HepG2 (cell line): Measurements from ENCODE around the gene PAPPA. TPM values are rescaled to one million over a fixed set of nuclear protein-coding genes. Genes with fewer than 3 reads are reported as not detected.

Source experiments
- ATAC-seq: fragments of 200-7000 bp; cut with Tn5 transposase; 3 replicates; pipeline ENCODE4 v1.9.1; 2020; ENCODE audit warnings: mild to moderate bottlenecking, moderate library complexity
- BruUV-seq: library from RNA; stranded (reverse); fragments of 400-500 nt; replicated peaks from 2 replicates; lab custom pipeline; 2021; lab: Mats Ljungman, UMichigan
- CTCF ChIA-PET: fragments of 300-600 bp; formaldehyde crosslinking; extraction: SDS; loops from one replicate; lab custom pipeline; 2021; ENCODE audit warnings: low total read pairs, inconsistent platforms, low intra/inter-chr PET ratio; lab: Yijun Ruan, JAX
- POLR2A ChIA-PET: fragments of 350-600 bp; sonication (Branson Sonifier 250); formaldehyde crosslinking; loops from one replicate; lab custom pipeline; 2020; ENCODE audit warnings: antibody characterized with exemption, inconsistent platforms; lab: Yijun Ruan, JAX
- DNase-seq: peaks from one replicate; pipeline ENCODE4 v3.0.0-alpha.2; 2015; ENCODE audit warnings: low spot score
- FAIRE-seq: peaks from 3 replicates; lab custom pipeline; 2011; peaks lifted over from hg19 to GRCh38; lab: Jason Lieb, UNC
- H2AFZ ChIP-seq: one replicate; pipeline ENCODE4 v1.6.1; 2011; ENCODE audit warnings: low read length, inconsistent platforms
- H3K27ac ChIP-seq: fragments of 300-600 bp; 3 replicates; pipeline ENCODE4 v1.8.0; 2011; ENCODE audit warnings: mixed run types, mild to moderate bottlenecking, mixed read lengths, low read length, inconsistent platforms; ENCODE audit not compliant: insufficient read depth; ENCODE audit errors: extremely low read length
- H3K27me3 ChIP-seq, 2 experiments: fragments of 200-600 bp in 1 of 2; 2 replicates in 1 of 2; 3 replicates in 1 of 2; pipeline versions ENCODE4 v1.6.0 to v1.8.0; 2011; ENCODE audit warnings: low read length in 2 of 2, mild to moderate bottlenecking in 2 of 2, moderate library complexity in 2 of 2, inconsistent platforms in 1 of 2; ENCODE audit not compliant: insufficient read depth in 2 of 2, control insufficient read depth in 1 of 2
- H3K36me3 ChIP-seq, 2 experiments: fragments of 200-600 bp in 1 of 2; replicated peaks in 1 of 2; 2 replicates in 1 of 2; 3 replicates in 1 of 2; pipeline versions ENCODE4 v1.5.1 to v1.8.0; 2011; ENCODE audit warnings: low read length in 2 of 2, inconsistent platforms in 1 of 2; ENCODE audit not compliant: insufficient read depth in 2 of 2, control insufficient read depth in 1 of 2
- H3K4me1 ChIP-seq: 2 replicates; pipeline ENCODE4 v1.5.1; 2012; ENCODE audit warnings: low read length, inconsistent platforms; ENCODE audit not compliant: insufficient read depth
- H3K4me2 ChIP-seq: 2 replicates; pipeline ENCODE4 v1.6.0; 2011; ENCODE audit warnings: low read depth, low read length, inconsistent platforms
- H3K4me3 ChIP-seq, 3 experiments: fragments of 200-600 bp in 1 of 3; sonication (generic), shearing (Covaris generic) in 1 of 3; replicated peaks in 1 of 3; 2 replicates each; pipeline ENCODE4 v1.5.1; 2011 to 2016; ENCODE audit warnings: low read length in 3 of 3, inconsistent platforms in 2 of 3, low read depth in 2 of 3, mild to moderate bottlenecking in 2 of 3, control low read depth in 1 of 3, mixed read lengths in 1 of 3; ENCODE audit not compliant: insufficient read depth in 1 of 3
- H3K79me2 ChIP-seq: one replicate; pipeline ENCODE4 v1.6.1; 2011; ENCODE audit warnings: low read length, inconsistent platforms; ENCODE audit not compliant: insufficient read depth
- H3K9ac ChIP-seq: 2 replicates; pipeline ENCODE4 v1.6.0; 2011; ENCODE audit warnings: mild to moderate bottlenecking, low read depth, low read length, inconsistent platforms; ENCODE audit not compliant: insufficient read depth
- H3K9me3 ChIP-seq: 2 replicates; pipeline ENCODE4 v1.5.1; 2012; ENCODE audit warnings: mild to moderate bottlenecking, low read length
- H4K20me1 ChIP-seq: 2 replicates; pipeline ENCODE4 v1.6.0; 2011; ENCODE audit warnings: inconsistent platforms, mild to moderate bottlenecking, low read length, moderate library complexity; ENCODE audit not compliant: insufficient read depth
- CBX1 ChIP-seq: IDR thresholded peaks from one replicate; pipeline ENCODE4 v1.6.1; 2016; ENCODE audit warnings: antibody characterized with exemption, low read depth
- FOSL1 ChIP-seq: sonication (generic); formaldehyde crosslinking; IDR thresholded peaks from 2 replicates; pipeline ENCODE4 v1.9.0; 2021; ENCODE audit warnings: missing genetic modification reagents, borderline replicate concordance
- MAFF ChIP-seq: IDR thresholded peaks from 2 replicates; pipeline ENCODE4 v1.6.1; 2011; ENCODE audit warnings: low read depth, low read length, improper control_type of control experiment
- NFKBIZ ChIP-seq: IDR thresholded peaks from 2 replicates; pipeline ENCODE4 v1.6.1; 2018; ENCODE audit warnings: missing genetic modification reagents, missing compliant biosample characterization
- RARA ChIP-seq: IDR thresholded peaks from 2 replicates; pipeline ENCODE4 v1.6.1; 2016; ENCODE audit warnings: missing genetic modification reagents, missing compliant biosample characterization
- TBX2 ChIP-seq: sonication (generic); formaldehyde crosslinking; IDR thresholded peaks from 2 replicates; pipeline ENCODE4 v1.5.0; 2020; ENCODE audit warnings: missing genetic modification reagents, mild to moderate bottlenecking, borderline replicate concordance
- TEAD3 ChIP-seq: optimal IDR thresholded peaks from 2 replicates; pipeline ENCODE3; 2016; ENCODE audit warnings: borderline replicate concordance
- ZBTB21 ChIP-seq: sonication (generic); formaldehyde crosslinking; IDR thresholded peaks from 2 replicates; pipeline ENCODE4 v1.4.0; 2020; ENCODE audit warnings: missing genetic modification reagents
- ZMYM3 ChIP-seq: sonication (generic); formaldehyde crosslinking; IDR thresholded peaks from 2 replicates; pipeline ENCODE4 v1.5.1; 2020; ENCODE audit warnings: mild to moderate bottlenecking, missing genetic modification reagents
- ZNF281 ChIP-seq: sonication (generic); formaldehyde crosslinking; IDR thresholded peaks from 2 replicates; pipeline ENCODE4 v1.4.0; 2020; ENCODE audit warnings: missing genetic modification reagents, borderline replicate concordance
- ZNF432 ChIP-seq: sonication (generic); formaldehyde crosslinking; IDR thresholded peaks from 2 replicates; pipeline ENCODE4 v1.5.0; 2020; ENCODE audit warnings: missing genetic modification reagents, mild to moderate bottlenecking, borderline replicate concordance
- ZNF839 ChIP-seq: sonication (generic); formaldehyde crosslinking; IDR thresholded peaks from 2 replicates; pipeline ENCODE4 v1.4.0; 2020; ENCODE audit warnings: missing genetic modification reagents, mild to moderate bottlenecking, borderline replicate concordance
- WGBS: methylation state at CpG from one replicate; pipeline ENCODE4 v1.1.6; 2017; ENCODE audit warnings: low lambda C conversion rate; 5-methylcytosine and 5-hydroxymethylcytosine counted together
- in situ Hi-C: cut with HindIII; loops from 2 replicates; pipeline ENCODE4 v1.10.0; 2017; ENCODE audit warnings: low pct_unique_long_range_greater_than_20kb; ENCODE audit not compliant: extremely low pct_ligation_motif_present
- intact Hi-C: fragments of 100-400 bp; cut with micrococcal nuclease; formaldehyde crosslinking; loops from one replicate; pipeline ENCODE4 v1.10.0; 2022; ENCODE audit not compliant: unreplicated experiment
- polyA plus RNA-seq, 8 experiments: library from polyadenylated mRNA; depleted of rRNA in 3 of 8; stranded (reverse) in 7 of 8; unstranded in 1 of 8; fragments of >200 nt; fragmentation: Illumina TruSeq in 4 of 8; extraction: Trizol in 4 of 8; gene quantifications; 2 replicates each; pipeline versions ENCODE4 v1.2.1 to v1.2.3, GENCODE V29; 2011 to 2016; ENCODE audit warnings: low read depth in 4 of 8, missing spikeins in 1 of 8, mixed read lengths in 1 of 8; ENCODE audit not compliant: insufficient read depth in 1 of 8
- total RNA-seq, 5 experiments: library from RNA; depleted of rRNA; stranded (reverse); fragments of >200 nt; fragmentation: Illumina TruSeq; extraction: Trizol; gene quantifications; 2 replicates each; pipeline ENCODE4 v1.2.3, GENCODE V29; 2016; ENCODE audit warnings: low read depth in 1 of 5
- TF ChIP-seq, protein P1 (sequence below), 2 experiments: fragments of 450-650 bp in 1 of 2; sonication (generic) in 1 of 2; formaldehyde crosslinking; IDR thresholded peaks; 2 replicates each; pipeline versions ENCODE4 v1.5.0 to v1.8.0; 2020 to 2022; ENCODE audit warnings: mild to moderate bottlenecking in 1 of 2, missing genetic modification reagents in 1 of 2

The PAPPA gene
- total and polyA plus RNA-seq, 2 of the 13 experiments (the other 11 are each of a cell fraction or from before 2014, with no cell fraction given) = 0.09 to 0.11 TPM

DNA sequence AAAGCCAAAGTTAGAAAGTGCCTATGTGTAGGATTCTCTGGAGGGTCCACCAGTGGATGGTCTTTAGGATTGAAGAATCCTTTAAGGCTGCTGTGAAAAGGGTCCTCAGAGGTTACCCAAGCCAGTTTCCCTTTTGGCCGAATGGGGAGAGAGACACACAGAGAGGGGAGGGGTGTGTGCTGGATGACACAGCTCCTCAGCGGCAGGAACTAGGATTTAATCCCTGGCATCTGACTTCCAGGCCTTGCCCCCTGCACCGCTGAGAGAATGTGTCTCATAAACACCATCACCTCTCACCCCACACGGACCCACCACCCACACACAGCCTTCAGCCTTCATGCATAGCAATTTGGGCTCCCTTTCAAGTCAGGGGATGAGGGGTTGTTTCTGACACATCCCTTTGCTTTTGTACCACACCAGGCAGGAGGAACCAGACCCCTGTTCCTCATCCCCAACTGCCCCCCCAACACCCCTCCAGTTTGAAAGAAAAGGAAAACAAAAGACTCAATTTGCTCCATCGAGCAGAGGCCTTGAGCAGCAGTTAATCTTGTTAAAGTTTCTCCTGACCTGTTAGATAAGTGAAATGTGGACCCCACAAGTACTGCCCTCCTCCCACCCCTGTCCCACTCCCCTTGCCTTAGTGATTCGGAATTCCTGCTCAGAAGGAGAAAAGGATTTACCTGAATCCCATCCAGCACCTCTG, 4.0 kb downstream of the PAPPA start:
- WGBS = 35% methylated on average over 5 of the region's 6 CpGs
- ChIA-PET CTCF (no interaction called here), POLR2A (no interaction called here)
- ATAC-seq (no peak), DNase-seq (no peak), FAIRE-seq (no peak)
- H2AFZ ChIP-seq = no peak overlapping the region
- H3K27ac ChIP-seq = no peak overlapping the region
- no TSS peak for BruUV-seq
- no peak overlapping the region for H3K4me3 ChIP-seq
- no peaks in the 10 kb centered on the region for H3K36me3 ChIP-seq
- in situ Hi-C loops = loop anchor here (25.0 kb wide), 1 partner anchor 570 kb away; no protein-coding TSS in a partner anchor
- no peaks in the 10 kb centered on the region for H4K20me1 ChIP-seq
- TF ChIP-seq FOSL1 (CRISPR knock-in tag) (no peak), ZNF839 (CRISPR knock-in tag) (no peak), CBX1 (no peak)
- intact Hi-C loops = no loop called here
- no peaks in the 10 kb centered on the region for H3K9me3 ChIP-seq
- peaks cover 8 to 77% of the 10 kb centered on the region in 2 experiments; a peak in 4 of 5 replicates for H3K27me3 ChIP-seq
- no peaks in the 10 kb centered on the region for H3K79me2 ChIP-seq
- H3K4me1 ChIP-seq = no peaks in the 10 kb centered on the region
- no peak overlapping the region for H3K9ac ChIP-seq
- H3K4me2 ChIP-seq = no peak overlapping the region

DNA sequence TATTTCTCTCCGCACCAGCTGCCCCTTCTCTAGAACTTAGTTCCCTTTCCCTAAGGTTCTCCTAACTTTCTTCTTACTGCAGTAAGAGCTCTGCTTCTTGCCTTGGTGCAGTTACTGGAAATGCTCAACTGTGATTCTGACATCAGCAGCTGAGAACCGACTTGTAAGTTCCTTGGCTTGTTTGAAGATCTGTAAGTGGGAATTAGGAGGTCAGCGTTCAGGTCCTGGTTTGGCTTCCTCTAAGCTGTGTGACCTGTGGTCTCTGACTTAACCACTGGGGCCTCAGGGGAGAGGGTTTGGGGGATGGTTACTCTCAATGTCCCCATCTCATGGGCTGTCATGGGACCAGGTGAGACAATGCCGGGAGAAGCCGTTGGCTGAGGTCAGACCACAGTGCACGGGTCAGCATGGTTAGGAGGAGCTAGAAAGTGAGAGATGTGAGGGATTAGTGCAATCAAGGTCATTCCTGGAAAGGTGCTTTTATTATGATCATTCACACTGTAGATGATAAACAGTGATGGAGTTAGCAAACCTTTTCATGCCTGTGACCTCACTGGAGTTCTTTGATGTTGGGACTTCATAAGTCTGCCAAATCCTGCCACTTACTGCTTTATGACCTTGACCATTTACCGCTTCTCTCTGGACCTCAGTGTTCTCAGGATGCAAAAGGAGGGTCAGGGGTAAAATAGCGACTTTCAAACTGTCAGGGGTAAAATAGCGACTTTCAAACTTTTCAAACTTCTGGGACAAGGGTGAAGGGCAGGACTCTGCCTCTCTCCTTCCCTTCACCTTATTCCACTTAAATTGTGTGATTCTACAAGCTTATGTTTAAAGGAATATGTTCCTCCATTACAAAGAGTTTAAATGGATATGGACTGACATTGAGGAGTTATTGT, 7.3 kb downstream of the PAPPA start:
- DNase-seq = peak; percentile 8
- in situ Hi-C loops (loop anchor here (25.0 kb wide), 1 partner anchor 574 kb away; no protein-coding TSS in a partner anchor), intact Hi-C loops (no loop called here)
- Histone ChIP-seq H3K27ac (no peak overlapping the region), H3K9ac (no peak overlapping the region), H3K4me1 (no peaks in the 10 kb centered on the region), H3K4me2 (no peak overlapping the region), H4K20me1 (no peaks in the 10 kb centered on the region), H2AFZ (no peak overlapping the region), H3K36me3 (no peaks in the 10 kb centered on the region), H3K27me3 (peaks cover 0 to 52% of the 10 kb centered on the region in 2 experiments; a peak in 4 of 5 replicates), H3K4me3 (no peak overlapping the region), H3K9me3 (no peaks in the 10 kb centered on the region), H3K79me2 (no peaks in the 10 kb centered on the region)
- ChIA-PET CTCF (no interaction called here), POLR2A (no interaction called here)
- FAIRE-seq = no peak
- no peak for ATAC-seq
- BruUV-seq = no TSS peak
- 17% methylated on average over 9 of the region's 9 CpGs for whole genome bisulfite sequencing
- no peak for TF ChIP-seq ZNF432 (CRISPR knock-in tag)
- no peak for TF ChIP-seq TEAD3 (CRISPR knock-in tag)
- no peak for TF ChIP-seq TBX2 (CRISPR knock-in tag)
- no peak for TF ChIP-seq ZNF281 (CRISPR knock-in tag)
- TF ChIP-seq NFKBIZ = no peak
- no peak for TF ChIP-seq MAFF
- TF ChIP-seq, protein P1, sequence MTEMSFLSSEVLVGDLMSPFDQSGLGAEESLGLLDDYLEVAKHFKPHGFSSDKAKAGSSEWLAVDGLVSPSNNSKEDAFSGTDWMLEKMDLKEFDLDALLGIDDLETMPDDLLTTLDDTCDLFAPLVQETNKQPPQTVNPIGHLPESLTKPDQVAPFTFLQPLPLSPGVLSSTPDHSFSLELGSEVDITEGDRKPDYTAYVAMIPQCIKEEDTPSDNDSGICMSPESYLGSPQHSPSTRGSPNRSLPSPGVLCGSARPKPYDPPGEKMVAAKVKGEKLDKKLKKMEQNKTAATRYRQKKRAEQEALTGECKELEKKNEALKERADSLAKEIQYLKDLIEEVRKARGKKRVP (CRISPR knock-in tag; IDR thresholded peaks at IDR 0.05) = no peak
- no peak for TF ChIP-seq ZBTB21 (CRISPR knock-in tag)
- TF ChIP-seq ZMYM3 (CRISPR knock-in tag) = no peak
- 0 out of 2 replicates have a peak, but pooled peaks have one; percentile 22 for TF ChIP-seq RARA (CRISPR knock-in tag)
